NCI-H524 (cell line): ENCODE data around the gene SIX3.
A peak's percentile ranks its signal among the peaks of the same experiment; 100 is the strongest.

Experiments used
- DNase-seq, 2 experiments: peaks; one replicate each; lab custom pipeline; 2025; lab: John Stamatoyannopoulos, UW

SIX3 gene

GRCh38 chr2:44943693-44944101 is 2.2 kb downstream of the SIX3 start:
- DNase-seq = no peak

GRCh38 chr2:44944102-44944951 is 2.8 kb downstream of the SIX3 start:
- no peak for DNase-seq

DNA sequence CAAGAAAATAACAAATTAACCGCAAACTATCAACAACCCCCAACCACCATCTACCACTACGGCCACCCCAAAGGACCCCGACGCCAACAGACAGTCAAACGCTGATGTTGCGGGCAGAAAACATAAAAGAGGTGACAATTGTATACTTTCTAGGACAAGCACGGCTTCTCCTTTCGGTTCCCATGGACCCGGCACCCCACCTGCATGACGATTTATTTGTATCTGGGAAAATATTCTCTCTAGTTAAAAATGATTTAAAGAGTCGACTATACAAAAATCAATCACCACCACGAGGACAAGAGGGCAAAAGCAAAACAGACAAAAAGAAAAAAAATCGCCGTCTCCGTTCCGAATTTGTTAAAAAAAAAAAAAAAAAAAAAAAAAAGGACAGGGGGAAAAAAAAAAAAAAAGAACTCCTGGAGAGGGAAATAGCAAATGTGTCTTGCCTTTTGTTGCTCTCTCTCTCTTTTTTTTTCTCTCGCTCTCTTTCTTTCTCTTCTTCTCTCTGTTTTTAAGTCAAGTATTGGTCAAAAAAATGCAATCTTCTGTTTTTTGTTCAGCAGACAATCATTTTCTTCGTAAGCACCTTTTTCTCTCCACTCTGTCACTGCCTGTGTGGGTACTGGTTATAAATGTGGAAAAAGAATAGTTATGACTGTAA is 3.6 kb downstream of the SIX3 start:
- no peak for DNase-seq

GRCh38 chr2:44945676-44946371 is 4.3 kb downstream of the SIX3 start:
- no peak for DNase-seq

- no peak for DNase-seq
These were observed 5.0 kb downstream of the SIX3 start for GRCh38 chr2:44946372-44947027.

DNA sequence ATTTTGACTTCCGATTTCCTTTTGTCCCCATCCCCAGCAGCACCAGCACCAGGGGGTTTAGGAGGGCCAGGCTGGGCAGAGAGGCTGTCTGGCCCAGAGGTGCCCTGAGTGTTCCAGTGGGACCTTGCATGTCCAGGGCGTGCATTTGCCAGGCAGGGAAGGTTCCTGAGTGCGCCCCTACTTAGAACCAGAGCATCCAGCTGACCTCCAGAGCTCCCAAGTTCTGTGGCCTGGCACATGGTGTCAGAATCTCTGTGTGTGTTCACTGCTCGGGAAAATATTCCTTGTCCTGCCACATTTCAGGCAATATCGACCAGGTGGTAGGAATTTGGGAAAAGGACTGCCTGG is 5.5 kb downstream of the SIX3 start:
- DNase-seq = no peak

- DNase-seq = peak in 1 of 2 experiments; percentile 21
These were observed 7.2 kb downstream of the SIX3 start for GRCh38 chr2:44948565-44949328.

DNA sequence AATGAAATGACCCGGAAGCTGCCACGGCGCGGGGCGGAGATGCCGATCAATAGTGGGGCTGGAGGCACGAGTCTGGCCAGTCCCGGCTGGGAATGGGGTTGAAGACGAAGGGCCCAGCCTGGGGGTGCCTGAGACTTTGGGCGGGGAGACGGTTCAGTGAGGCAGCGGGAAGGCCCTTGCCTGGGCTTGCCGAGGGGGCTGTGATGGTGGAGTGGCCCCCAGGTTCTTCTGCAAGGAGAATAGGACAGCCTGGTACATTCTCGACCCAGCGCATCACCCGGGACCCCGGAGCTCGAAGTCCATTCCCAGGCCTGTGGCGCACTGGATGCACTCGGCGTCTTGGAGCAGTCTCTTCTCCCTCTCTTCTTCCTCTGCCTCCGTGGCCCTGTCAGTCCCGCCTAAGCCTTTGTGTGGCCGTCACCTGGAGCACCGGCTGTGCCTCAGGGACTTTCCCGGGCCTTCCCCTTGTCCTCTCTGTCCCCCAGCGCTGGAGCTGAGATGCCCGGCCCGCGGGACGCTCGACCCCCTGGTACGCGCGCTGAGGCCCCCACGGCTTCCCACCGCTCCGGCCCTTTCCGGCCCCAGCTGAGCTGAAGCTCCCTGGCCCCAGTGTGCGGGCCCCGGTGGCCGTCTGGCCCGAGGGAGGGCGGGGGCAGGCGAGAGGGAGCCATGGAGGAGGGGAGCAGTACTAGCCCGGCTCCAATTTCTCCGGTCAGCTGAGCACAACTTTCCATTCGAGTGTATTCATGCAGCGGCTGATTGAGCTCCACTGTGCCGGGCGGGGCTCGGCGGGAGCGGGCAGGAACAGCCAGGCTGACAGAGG is 8.0 kb downstream of the SIX3 start:
- no peak for DNase-seq

DNA sequence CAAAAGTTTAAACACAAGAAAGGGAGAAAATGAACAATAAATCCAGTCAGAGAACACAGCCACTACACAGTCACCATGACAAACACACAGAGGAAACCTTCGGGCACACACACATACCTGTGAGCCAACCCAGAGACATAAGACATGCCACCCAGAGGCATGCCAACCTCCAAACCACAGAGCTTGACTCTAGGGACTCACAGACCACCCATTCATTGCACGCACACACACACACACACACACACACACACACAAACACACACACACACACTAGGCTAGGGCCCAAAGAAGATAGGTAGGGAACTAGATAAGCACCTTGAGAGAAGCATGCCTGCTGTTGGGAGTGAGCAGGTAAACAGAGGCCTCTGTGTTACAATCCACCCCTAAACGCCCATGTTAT is 9.1 kb downstream of the SIX3 start:
- DNase-seq = no peak

DNA sequence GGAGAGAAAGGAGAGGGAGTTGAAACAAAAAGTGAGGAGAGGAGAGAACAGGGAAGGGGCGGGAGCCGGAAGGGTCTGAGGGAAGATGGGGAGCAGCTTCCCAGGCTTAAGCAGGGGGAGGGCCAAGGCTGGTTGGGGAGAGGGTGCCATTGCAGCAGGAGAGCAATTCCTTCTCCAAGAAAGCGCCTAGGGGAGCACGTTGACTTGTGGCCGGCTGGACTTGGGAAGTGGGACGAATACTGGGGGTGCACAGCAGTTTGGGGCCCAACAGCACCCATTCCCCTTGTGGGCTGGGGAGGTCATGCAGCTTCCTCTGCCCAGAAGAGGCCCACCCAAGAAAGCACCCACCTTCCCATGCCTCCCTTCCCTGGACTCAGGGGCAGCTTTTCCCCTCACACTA is 9.6 kb downstream of the SIX3 start:
- DNase-seq = no peak

- DNase-seq = peak in 1 of 2 experiments; percentile 41
These were observed 10.2 kb downstream of the SIX3 start for GRCh38 chr2:44951714-44952113.

GRCh38 chr2:44952143-44952805 is 10.8 kb downstream of the SIX3 start:
- DNase-seq = peak; percentile 65 to 73

- peak; percentile 55 to 67 for DNase-seq
These were observed 11.4 kb downstream of the SIX3 start for GRCh38 chr2:44952806-44953498.

GRCh38 chr2:44953499-44953883 is 12.0 kb downstream of the SIX3 start:
- DNase-seq = peak; percentile 89 to 92

DNA sequence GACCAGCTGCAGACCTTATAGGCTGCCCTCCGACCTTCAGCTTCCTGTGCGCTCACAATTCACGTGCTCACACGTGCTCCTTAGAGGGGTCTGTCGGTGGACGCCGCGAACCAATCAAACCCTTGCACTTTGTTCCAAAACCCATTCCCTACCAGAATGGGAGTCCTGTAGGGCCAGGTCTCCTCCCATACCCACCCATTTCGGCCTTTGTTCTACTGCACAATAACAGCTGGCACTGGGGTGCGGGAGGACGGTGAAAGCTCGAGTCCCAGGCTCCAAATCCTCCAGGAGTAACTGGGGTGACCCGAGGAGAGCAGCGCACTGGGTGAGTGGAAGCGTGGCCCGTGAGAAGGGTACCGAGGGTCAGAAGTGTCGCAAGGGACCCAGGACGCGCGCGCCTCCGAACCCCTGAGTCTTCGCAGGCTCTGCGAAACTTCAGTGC is 13.0 kb downstream of the SIX3 start:
- no peak for DNase-seq

DNA sequence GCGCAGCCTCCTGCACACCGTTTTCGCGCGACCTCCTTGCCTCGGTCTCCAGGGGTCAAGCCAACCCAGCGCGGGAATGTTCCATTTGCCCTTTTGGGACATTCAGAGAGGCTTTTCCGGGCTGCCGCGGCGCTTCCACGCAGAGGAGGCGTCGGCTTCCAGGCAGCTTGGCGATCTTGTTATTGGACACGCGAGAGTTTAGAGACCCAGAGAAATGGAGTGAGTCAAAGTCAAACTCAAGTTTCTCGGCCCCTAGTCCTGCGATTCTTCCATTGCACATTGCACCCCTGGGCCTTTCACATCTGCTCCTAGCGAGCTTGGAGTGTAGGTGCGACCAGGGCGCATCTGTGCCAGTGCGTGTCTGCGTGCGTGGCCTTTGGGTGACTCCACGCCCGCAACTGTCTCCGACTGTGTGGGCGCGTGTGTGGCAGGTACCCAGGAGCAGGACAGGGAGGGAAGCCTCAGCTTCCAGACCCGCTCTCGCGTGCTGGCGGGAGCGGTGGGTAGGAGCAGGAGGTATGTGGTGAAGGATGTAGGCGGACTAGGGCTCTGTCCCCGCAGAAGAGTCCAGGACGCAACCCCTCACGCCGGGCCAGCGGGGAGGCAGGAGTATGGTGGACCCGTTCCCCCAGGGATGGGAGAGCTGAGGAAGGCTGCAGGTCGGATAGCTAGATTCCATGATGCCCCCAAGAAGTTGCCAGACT is 13.5 kb downstream of the SIX3 start:
- peak in 1 of 2 experiments; percentile 49 for DNase-seq

- DNase-seq = peak; percentile 69 to 84
These were observed 14.3 kb downstream of the SIX3 start for GRCh38 chr2:44955593-44956392.

GRCh38 chr2:44956843-44957242 is 15.3 kb downstream of the SIX3 start:
- no peak for DNase-seq
